Mucosa of descending colon (tissue), 3 donors: ENCODE data around the gene SPATA19. TPM values are rescaled to one million over a fixed set of nuclear protein-coding genes. Genes with fewer than 3 reads are reported as not detected.
A peak's percentile ranks its signal among the peaks of the same experiment; 100 is the strongest.

Experiments
- ATAC-seq: fragments of 200-7000 bp; cut with Tn5 transposase; one replicate; pipeline ENCODE4 v1.9.1; 2020; ENCODE audit warnings: mild to moderate bottlenecking, moderate library complexity
- DNase-seq, 3 donors: peaks; one replicate each; pipeline ENCODE4 v3.0.0-alpha.2; 2020
- H3K36me3 ChIP-seq: fragments of 200-600 bp; one replicate; pipeline ENCODE4 v1.8.0; 2021; ENCODE audit warnings: low read depth, mild to moderate bottlenecking
- H3K4me1 ChIP-seq: fragments of 200-600 bp; one replicate; pipeline ENCODE4 v1.8.0; 2021; ENCODE audit warnings: low read depth, mild to moderate bottlenecking
- H3K4me3 ChIP-seq: fragments of 200-600 bp; one replicate; pipeline ENCODE4 v1.8.0; 2021; ENCODE audit warnings: mild to moderate bottlenecking
- H3K9me3 ChIP-seq: fragments of 200-600 bp; one replicate; pipeline ENCODE4 v1.8.0; 2021; ENCODE audit warnings: mild to moderate bottlenecking
- CTCF ChIP-seq: fragments of 200-600 bp; IDR thresholded peaks from one replicate; pipeline ENCODE4 v1.8.0; 2022; ENCODE audit warnings: antibody characterized with exemption, mild to moderate bottlenecking
- intact Hi-C, 2 donors: fragments of 100-400 bp; cut with DNase I in 1 of 2; cut with micrococcal nuclease in 1 of 2; formaldehyde crosslinking; loops; one replicate each; pipeline versions ENCODE4 v1.11.0 to v1.11.1; 2022; cut with DNase I, micrococcal nuclease
- long read RNA-seq, 2 donors: library from polyadenylated mRNA; unstranded; transcript quantifications; one replicate each; pipeline ENCODE4 v2.0.0, GENCODE V29; 2019 to 2021
- total RNA-seq, 3 donors: library from RNA; stranded (reverse); fragmentation: NEBNext Ultra II Directional in 2 of 3; extraction: Animal tissue kit (Norgen Biotek cat#: 25700) in 2 of 3; gene quantifications; one replicate each; pipeline versions ENCODE4 v1.2.1 to v1.2.4, GENCODE V29; 2021 to 2023
- donor health status: DM: no; HTN: no; CAD: no; lungs with moderate emphysema.
- donor health status: DM: no; HTN: no; CAD: no.
- donor health status: DM: no; HTN: yes; CAD: no.

SPATA19 gene
- not detected for total RNA-seq
- long read RNA-seq, donor 1 = 0 reads
- long read RNA-seq, donor 2 = 0 reads

- no peak for DNase-seq
- Histone ChIP-seq H3K36me3 (no peaks in the 10 kb centered on the region), H3K9me3 (no peaks in the 10 kb centered on the region), H3K4me1 (no peaks in the 10 kb centered on the region), H3K4me3 (no peak within 1 kb of the TSS)
- intact Hi-C loops = no loop called here
- ATAC-seq = no peak
- no peak for TF ChIP-seq CTCF
Measured at GRCh38 chr11:133845413-133845812, at the start of gene SPATA19. TSS of gene SPATA19 (minus strand) at chr11:133845513. CDS start at chr11:133845446, 67 bp downstream.

GRCh38 chr11:133895061-133895479 lies 49.8 kb upstream of the SPATA19 start:
- H3K4me1 ChIP-seq = no peaks in the 10 kb centered on the region
- DNase-seq (no peak), ATAC-seq (no peak)
- no peak overlapping the region for H3K4me3 ChIP-seq
- H3K36me3 ChIP-seq = no peaks in the 10 kb centered on the region
- no peaks in the 10 kb centered on the region for H3K9me3 ChIP-seq
- no peak for TF ChIP-seq CTCF
- intact Hi-C loops = no loop called here

GRCh38 chr11:133893381-133893780 lies 48.1 kb upstream of the SPATA19 start:
- Histone ChIP-seq H3K4me1 (no peaks in the 10 kb centered on the region), H3K4me3 (no peak overlapping the region), H3K9me3 (no peaks in the 10 kb centered on the region), H3K36me3 (no peaks in the 10 kb centered on the region)
- DNase-seq (no peak), ATAC-seq (peak; percentile 19)
- TF ChIP-seq CTCF = no peak
- intact Hi-C loops = no loop called here

- intact Hi-C loops = no loop called here
- no peak for TF ChIP-seq CTCF
- no peak for DNase-seq
- ATAC-seq = no peak
- Histone ChIP-seq H3K4me1 (no peaks in the 10 kb centered on the region), H3K9me3 (no peaks in the 10 kb centered on the region), H3K4me3 (no peak overlapping the region), H3K36me3 (no peaks in the 10 kb centered on the region)
Measured at GRCh38 chr11:133892584-133893380, 47.5 kb upstream of the SPATA19 start.

GRCh38 chr11:133892126-133892525 lies 46.8 kb upstream of the SPATA19 start:
- Histone ChIP-seq H3K36me3 (no peaks in the 10 kb centered on the region), H3K4me3 (no peak overlapping the region), H3K4me1 (no peaks in the 10 kb centered on the region), H3K9me3 (no peaks in the 10 kb centered on the region)
- no peak for TF ChIP-seq CTCF
- ATAC-seq (no peak), DNase-seq (no peak)
- intact Hi-C loops = no loop called here
